ENCODE results near the gene AFF1. TPM values are rescaled to one million over a fixed set of nuclear protein-coding genes. Genes with fewer than 3 reads are reported as not detected.

AFF1 gene
- total RNA-seq, 1 donor from 2014 or later, result 99.9 TPM

DNA sequence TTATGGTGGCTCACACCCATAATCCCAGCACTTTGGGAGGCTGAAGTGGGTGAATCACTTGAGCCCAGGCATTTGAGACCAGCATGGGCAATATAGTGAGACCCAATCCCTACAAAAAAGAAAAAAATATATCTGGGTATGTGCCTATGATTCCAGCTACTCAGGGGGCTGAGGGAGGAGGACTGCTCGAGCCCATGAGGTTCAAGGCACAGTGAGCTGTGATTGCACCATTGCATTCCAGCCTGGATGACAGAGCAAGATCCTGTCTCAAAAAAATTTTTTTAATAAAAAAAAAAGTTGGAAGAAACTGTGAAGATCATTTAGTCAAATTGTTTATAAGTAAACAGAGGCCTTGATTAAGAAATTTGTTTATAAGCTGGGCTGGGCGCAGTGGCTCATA, 246.0 kb downstream of the AFF1 start:
- Histone ChIP-seq H3K4me1 (no peaks in the 10 kb centered on the region), H3K36me3 (peaks cover 0 to 4% of the 10 kb centered on the region in 2 donors), H3K27me3 (no peaks in the 10 kb centered on the region), H3K27ac (no peak overlapping the region), H3K4me3 (no peak overlapping the region), H3K9me3 (no peaks in the 10 kb centered on the region)
- DNase-seq (ENCODE audit: extremely low spot score in 2 of 2), result no peak
- no peak for TF ChIP-seq POLR2AphosphoS5 (IDR thresholded peaks at IDR 0.05; ENCODE audit: insufficient read depth in 1 of 2, low read depth in 1 of 2)
- TF ChIP-seq, protein P1, sequence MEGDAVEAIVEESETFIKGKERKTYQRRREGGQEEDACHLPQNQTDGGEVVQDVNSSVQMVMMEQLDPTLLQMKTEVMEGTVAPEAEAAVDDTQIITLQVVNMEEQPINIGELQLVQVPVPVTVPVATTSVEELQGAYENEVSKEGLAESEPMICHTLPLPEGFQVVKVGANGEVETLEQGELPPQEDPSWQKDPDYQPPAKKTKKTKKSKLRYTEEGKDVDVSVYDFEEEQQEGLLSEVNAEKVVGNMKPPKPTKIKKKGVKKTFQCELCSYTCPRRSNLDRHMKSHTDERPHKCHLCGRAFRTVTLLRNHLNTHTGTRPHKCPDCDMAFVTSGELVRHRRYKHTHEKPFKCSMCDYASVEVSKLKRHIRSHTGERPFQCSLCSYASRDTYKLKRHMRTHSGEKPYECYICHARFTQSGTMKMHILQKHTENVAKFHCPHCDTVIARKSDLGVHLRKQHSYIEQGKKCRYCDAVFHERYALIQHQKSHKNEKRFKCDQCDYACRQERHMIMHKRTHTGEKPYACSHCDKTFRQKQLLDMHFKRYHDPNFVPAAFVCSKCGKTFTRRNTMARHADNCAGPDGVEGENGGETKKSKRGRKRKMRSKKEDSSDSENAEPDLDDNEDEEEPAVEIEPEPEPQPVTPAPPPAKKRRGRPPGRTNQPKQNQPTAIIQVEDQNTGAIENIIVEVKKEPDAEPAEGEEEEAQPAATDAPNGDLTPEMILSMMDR (IDR thresholded peaks at IDR 0.05), result no peak
- no peak for TF ChIP-seq POLR2A (IDR thresholded peaks at IDR 0.05)
- intact Hi-C loops (cut with DNase I), result no loop called here

GRCh38 chr4:87185146-87185870, 250.5 kb downstream of the AFF1 start:
- intact Hi-C loops (cut with DNase I), result no loop called here
- TF ChIP-seq POLR2AphosphoS5 (IDR thresholded peaks at IDR 0.05; ENCODE audit: insufficient read depth in 1 of 2, low read depth in 1 of 2) (no peak), POLR2A (IDR thresholded peaks at IDR 0.05) (no peak)
- TF ChIP-seq, protein P1 (IDR thresholded peaks at IDR 0.05), result no peak
- H3K4me1 ChIP-seq, result no peaks in the 10 kb centered on the region
- no peaks in the 10 kb centered on the region for H3K27me3 ChIP-seq
- H3K36me3 ChIP-seq, result no peaks in the 10 kb centered on the region
- H3K4me3 ChIP-seq, result no peak overlapping the region
- no peak for DNase-seq (ENCODE audit: extremely low spot score in 2 of 2)
- no peaks in the 10 kb centered on the region for H3K9me3 ChIP-seq
- no peak overlapping the region for H3K27ac ChIP-seq

- intact Hi-C loops (cut with DNase I), result no loop called here
- TF ChIP-seq, protein P1 (IDR thresholded peaks at IDR 0.05), result no peak
- no peak for TF ChIP-seq POLR2AphosphoS5 (IDR thresholded peaks at IDR 0.05; ENCODE audit: insufficient read depth in 1 of 2, low read depth in 1 of 2)
- H3K36me3 ChIP-seq, result no peaks in the 10 kb centered on the region
- no peaks in the 10 kb centered on the region for H3K4me1 ChIP-seq
- no peaks in the 10 kb centered on the region for H3K27me3 ChIP-seq
- H3K27ac ChIP-seq, result no peak overlapping the region
- no peaks in the 10 kb centered on the region for H3K9me3 ChIP-seq
- no peak for DNase-seq (ENCODE audit: extremely low spot score in 2 of 2)
- H3K4me3 ChIP-seq, result no peak overlapping the region
Observed at GRCh38 chr4:87188048-87188447, 253.2 kb downstream of the AFF1 start.

GRCh38 chr4:87188932-87189331, 254.1 kb downstream of the AFF1 start:
- no peak overlapping the region for H3K4me3 ChIP-seq
- no peak overlapping the region for H3K27ac ChIP-seq
- TF ChIP-seq, protein P1 (IDR thresholded peaks at IDR 0.05), result no peak
- H3K4me1 ChIP-seq, result no peaks in the 10 kb centered on the region
- DNase-seq (ENCODE audit: extremely low spot score in 2 of 2), result no peak
- no peaks in the 10 kb centered on the region for H3K36me3 ChIP-seq
- no peaks in the 10 kb centered on the region for H3K9me3 ChIP-seq
- intact Hi-C loops (cut with DNase I), result no loop called here
- no peaks in the 10 kb centered on the region for H3K27me3 ChIP-seq

Other genes with a start within 250 kb of the AFF1 start
- gene SLC10A6, start 85.6 kb upstream of the AFF1 start, total RNA-seq, result 28.2 TPM
- gene C4orf36, start 42.6 kb upstream of the AFF1 start, total RNA-seq, result not detected